HG02973 (cell line): ENCODE results near the gene RNASE3.
"Not testable (repeated sequence)": the region's sequence is repeated elsewhere in the genome, so short reads cannot be mapped to it uniquely, and the experiment has no call there.

Source experiments
- ATAC-seq: cut with Tn5 transposase; IDR thresholded peaks from one replicate; pipeline ENCODE4 v1.9.1; 2021; ENCODE audit warnings: moderate library complexity; ENCODE audit not compliant: unreplicated experiment

RNASE3 gene

GRCh38 chr14:20891126-20891825 is at the start of gene RNASE3:
TSS of gene RNASE3 (plus strand) at chr14:20891385. CDS start at chr14:20891687, 302 bp downstream.
- not testable (repeated sequence) for ATAC-seq

DNA sequence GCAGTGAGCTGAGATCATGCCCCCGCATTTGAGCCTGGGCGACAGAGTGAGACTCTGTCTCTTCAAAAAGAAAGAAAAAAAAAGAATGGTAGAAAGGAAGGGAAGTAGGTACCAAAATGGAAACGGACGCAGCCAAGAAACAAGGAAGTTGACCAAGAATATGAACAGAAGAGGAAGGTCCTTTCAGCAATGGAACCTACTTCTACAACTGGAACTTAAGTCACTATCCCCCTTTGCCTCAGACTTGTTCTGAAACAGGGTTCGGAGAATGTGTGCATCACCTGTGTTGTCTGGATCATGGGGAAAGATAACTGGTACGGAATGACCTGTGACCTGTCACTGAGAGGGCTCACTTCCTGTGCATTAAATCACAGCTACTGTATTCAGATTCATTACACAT is 44.6 kb upstream of the RNASE3 start:
- ATAC-seq = no peak

- ATAC-seq = no peak
Measured at GRCh38 chr14:20848316-20848954, 42.8 kb upstream of the RNASE3 start.

DNA sequence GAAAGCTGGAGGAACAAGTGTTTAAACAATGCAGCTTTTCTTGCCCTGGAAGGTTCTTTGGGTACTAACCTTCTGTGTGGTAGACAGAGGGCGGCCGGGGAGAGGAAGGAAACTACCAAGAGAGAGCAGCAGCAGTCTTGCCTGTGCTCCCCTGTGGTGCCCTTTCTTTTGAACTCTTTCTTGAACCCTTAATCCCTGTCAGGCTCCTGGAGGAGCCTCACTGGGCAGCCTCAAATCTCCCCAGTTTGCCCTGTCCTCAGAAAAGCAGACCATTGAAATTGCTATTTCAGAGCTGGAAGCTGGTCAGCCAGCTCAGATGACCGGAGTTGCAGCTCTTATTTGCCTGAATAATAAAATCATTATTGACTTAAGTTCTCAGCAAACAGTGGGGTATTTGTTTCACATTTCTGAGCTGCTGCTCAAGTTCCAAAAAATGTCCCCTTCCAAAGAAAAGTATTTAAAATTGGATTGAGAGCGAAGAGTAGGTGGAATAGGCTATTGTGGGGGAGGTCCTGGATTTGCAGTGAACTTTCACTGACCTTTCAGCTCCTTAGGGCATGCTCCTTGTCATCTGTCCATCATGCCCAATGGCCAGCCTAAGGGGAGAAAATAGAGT is 42.1 kb upstream of the RNASE3 start:
- no peak for ATAC-seq

DNA sequence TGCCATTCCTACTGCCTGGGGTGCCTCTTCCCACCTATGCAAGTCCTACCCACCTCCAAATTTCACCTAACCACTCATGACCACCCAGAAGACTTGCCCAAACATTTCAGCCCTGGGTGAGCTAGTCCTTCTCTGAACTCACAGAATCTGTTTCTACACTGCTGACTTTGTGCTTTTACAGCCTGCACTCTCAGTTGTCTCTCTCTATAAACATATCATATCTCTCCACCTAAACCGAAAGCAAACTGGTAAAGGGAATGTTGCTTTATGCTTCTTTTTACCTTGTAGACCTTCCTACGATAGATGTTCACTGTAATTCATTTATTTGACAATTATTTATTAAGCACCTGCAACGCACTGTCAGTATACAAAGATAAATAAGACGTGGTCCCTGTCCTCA is 38.1 kb upstream of the RNASE3 start:
- ATAC-seq = no peak

- peak; percentile 81 for ATAC-seq
Measured at GRCh38 chr14:20855652-20856291, 35.4 kb upstream of the RNASE3 start.

DNA sequence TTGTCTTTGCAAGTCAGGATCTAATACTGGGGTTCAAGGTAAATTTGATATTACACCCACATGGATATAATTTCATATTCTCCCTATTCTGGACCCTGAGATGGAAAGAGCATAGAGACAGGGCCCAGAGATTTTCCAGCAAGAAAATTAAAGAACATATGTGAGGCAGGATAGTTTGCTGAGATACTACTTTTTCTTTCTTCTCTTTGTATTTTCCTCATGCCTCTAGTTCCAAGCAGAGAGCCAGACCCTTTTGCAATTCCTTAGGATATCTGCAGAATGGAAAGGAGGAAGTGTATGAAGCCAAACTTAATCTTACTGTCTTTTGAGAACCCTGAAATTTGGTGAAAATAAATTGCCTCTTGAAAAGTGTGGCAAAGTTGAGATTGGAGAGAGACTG is 34.0 kb upstream of the RNASE3 start:
- ATAC-seq = no peak

DNA sequence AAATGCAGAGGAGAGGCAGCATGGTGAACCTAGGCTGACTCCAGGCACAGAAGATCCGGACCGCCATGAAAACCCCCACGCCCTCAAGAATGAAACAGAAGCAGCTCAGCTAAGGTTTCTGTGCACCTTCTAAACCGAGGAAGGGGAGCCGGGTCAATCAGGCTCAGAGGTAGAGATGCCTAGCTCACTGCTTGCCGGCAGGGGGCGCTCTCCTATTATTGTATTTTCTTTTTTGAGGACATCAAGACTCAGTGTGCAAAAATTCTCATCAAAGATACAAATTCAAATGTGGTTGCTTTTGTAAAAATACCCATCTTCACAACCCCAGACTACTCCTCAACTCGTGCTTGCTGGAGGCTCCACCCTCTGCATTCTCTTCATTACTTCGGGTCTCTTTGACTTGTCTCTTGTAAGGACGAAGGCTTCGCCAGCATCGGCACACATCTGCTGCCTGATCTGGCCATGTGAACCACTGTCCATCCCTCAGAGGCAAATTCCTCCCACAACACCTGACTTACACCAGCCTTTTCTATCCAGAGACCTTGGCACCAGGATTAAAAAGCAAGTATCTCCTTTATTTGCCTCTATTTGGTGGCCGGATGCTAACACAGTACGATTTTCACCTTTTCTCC is 33.4 kb upstream of the RNASE3 start:
- ATAC-seq = no peak

DNA sequence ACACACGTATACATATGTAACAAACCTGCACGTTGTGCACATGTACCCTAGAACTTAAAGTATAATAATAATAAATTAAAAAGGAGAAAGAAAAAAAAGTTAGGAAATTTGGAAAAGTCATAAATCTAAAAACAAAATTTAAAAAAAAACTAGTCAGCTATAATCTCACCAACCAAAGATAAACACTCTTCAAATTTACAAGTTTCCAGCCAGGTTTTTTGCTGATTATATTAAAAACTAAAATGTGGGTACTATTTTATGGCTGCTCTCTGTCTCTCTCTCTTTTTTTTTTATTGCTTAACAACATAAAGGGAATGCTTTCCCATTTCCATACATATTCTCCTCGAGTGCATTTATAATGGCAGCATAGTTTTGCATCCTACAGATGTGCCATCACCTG is 25.0 kb upstream of the RNASE3 start:
- ATAC-seq = no peak

DNA sequence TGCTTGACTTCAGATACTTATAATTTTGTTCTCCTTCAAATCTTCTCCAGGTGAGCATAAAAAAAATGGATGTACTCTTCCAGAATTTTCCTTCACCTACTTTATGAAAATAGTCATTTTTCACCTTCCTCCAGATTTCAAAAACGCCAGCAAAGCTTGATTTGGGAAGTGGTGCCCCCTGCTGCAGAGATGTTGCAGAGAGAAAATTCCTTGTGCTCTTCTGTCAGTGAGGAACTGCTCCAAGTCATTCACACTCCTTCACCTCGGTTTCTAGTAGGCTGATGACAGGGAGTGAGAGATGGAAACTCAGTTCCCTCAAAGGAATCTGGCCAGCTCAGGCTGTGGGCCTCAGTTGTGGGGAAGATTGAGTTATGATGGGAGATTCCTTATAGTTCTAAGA is 24.2 kb upstream of the RNASE3 start:
- ATAC-seq = no peak

DNA sequence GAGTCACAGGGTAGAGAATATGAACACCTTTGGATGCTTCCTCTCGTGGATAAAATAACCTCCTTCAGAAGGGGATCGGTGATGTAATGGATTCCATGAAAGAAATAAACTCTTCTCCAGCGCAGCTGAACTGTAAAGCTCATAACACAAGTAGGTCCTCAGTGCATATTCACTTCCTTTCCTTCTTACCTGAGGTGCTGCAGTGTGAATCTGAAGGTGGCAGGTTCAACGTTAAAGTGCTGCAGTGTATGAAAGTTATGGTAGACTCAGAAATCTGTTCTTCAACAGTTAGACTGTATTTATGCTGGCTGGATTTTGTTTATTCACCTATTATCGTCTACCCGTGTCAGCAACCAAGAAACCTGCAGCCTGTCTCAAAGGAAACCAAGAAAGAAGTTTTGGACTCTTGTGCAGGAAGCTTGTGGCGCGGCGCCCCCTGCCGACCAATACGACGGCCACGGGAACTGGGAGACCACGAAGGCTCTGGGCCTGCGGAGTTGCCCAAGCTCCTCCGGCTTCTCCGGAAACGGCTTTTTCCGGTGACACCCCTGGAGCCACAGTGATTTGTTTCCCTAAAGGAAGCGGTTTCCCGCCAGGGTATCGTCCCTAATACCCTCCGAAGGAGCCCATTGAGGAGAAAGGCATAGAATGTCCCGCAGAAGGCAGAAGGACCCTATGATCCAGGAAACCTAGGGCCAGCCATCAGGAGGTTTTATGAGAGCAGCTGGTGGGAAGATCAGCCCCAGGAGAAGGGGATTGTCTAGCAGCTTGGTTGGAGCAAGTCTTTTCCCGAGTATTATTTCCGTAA is 17.6 kb upstream of the RNASE3 start:
- peak; percentile 54 for ATAC-seq

DNA sequence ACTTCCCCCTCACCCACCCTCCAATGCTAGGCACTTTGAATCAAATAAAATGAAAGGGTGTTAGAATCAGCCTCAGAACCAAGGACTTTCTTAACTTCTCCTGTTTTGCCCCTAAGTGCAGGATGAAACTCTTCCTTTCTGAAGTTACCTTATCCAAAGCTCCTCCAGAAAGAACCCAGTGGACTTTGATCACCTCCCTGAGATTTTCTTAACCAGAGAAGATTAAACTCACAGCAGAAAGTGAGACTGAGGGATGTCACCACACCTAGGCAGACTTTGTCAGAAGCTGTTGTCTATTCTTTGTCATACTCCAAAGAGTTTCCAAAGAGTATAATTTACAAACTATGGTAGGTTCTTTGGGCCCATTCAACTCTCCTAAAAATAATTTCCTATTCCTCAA is 14.2 kb upstream of the RNASE3 start:
- ATAC-seq = no peak

- no peak for ATAC-seq
Measured at GRCh38 chr14:20878695-20879094, 12.5 kb upstream of the RNASE3 start.

GRCh38 chr14:20881229-20881628 is 10.0 kb upstream of the RNASE3 start:
- not testable (repeated sequence) for ATAC-seq

- not testable (repeated sequence) for ATAC-seq
Measured at GRCh38 chr14:20882787-20883186, 8.4 kb upstream of the RNASE3 start.

- not testable (repeated sequence) for ATAC-seq
Measured at GRCh38 chr14:20888411-20888810, 2.8 kb upstream of the RNASE3 start.

DNA sequence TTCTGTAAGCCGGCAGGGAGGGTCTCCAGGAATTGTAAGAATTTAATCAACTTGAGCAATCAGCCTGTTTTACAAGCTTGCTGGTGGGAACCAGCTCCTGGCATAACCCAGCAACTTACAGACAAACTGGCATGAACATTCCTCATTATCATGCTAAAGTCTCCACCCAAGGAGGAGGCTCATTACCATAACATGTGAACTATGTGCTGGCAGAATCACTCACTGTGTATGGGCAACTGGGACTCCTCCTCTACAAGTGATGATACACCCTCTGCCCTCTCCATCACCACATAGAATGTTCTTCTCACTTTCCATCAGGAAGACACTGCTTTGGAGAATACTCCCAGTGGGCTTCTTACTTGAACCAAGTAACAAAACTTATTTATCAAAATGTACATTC is 4.1 kb downstream of the RNASE3 start:
- ATAC-seq = not testable (repeated sequence)

- no peak for ATAC-seq
Measured at GRCh38 chr14:20904393-20905029, 13.3 kb downstream of the RNASE3 start.

DNA sequence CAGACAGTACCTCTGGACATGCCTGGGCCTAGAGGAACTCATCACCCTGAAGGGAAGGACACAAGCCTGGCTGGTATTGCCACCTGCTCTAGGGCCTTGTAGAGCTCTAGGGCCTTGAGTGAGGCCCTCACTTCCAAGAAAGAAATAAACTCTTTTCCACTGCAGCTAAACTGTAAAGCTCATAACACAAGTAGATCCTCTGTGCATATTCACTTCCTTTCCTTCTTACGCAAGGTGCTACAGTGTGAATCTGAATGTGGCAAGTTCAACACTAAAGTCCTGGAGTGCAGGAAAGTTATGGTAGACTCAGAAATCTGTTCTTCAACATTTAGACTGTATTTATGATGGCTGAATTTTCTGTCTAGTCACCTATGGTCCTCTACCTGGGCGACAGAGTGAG is 14.5 kb downstream of the RNASE3 start:
- no peak for ATAC-seq

DNA sequence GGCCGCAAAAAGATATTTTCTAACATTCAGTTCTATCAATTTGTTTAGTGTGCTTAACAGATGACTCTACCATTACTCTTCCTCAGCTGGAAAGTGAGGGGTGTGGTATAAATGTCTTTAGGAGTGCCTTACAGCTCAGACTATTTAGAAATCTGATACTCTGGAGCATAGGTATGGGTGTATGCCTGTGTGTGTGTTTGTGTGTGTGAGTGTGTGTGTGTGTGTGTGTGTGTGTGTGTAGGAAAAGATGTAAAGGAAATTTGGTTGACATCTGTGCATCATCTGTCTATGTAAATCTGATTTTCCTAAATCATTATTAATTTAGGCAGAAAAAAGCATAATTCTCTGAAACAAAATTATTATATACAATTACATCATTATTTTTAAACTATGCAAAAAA is 16.0 kb downstream of the RNASE3 start:
- ATAC-seq = no peak
